ENCODE results near the gene CRIP2.

DNA sequence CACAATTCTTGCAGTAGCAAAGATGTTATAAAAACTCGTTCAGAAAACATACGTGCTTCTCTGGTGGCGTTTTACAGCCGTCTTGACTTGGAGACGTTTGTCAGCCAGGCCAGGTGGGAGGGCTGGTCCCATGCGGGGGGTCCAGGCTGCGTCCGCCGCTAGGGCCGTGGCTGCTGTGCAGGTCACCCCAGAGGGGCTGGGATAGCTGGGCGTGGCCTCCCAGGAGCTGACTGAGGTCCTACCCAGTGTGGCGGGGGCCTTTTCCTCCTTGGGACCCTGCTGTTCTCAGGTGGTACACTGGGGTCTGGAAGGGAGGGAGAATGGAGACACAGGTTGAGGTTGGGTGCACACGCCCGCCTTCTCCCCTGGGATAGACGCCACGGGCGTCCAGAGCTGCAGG lies 29.8 kb upstream of the CRIP2 start:
- TF ChIP-seq, protein P1, sequence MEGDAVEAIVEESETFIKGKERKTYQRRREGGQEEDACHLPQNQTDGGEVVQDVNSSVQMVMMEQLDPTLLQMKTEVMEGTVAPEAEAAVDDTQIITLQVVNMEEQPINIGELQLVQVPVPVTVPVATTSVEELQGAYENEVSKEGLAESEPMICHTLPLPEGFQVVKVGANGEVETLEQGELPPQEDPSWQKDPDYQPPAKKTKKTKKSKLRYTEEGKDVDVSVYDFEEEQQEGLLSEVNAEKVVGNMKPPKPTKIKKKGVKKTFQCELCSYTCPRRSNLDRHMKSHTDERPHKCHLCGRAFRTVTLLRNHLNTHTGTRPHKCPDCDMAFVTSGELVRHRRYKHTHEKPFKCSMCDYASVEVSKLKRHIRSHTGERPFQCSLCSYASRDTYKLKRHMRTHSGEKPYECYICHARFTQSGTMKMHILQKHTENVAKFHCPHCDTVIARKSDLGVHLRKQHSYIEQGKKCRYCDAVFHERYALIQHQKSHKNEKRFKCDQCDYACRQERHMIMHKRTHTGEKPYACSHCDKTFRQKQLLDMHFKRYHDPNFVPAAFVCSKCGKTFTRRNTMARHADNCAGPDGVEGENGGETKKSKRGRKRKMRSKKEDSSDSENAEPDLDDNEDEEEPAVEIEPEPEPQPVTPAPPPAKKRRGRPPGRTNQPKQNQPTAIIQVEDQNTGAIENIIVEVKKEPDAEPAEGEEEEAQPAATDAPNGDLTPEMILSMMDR (IDR thresholded peaks at IDR 0.05; ENCODE audit: low read depth, low read length) = no peak
- TF ChIP-seq EZH2phosphoT487 (IDR thresholded peaks at IDR 0.05; ENCODE audit: low read depth) = no peak

Measured in OCI-LY3 (cell line).